NB4 (cell line): ENCODE measurements around the gene MAP3K12.

Experiments used
- DNase-seq: peaks from one replicate; pipeline ENCODE4 v3.0.0; 2010; ENCODE audit warnings: low read depth
- H3K4me3 ChIP-seq: one replicate; pipeline ENCODE4 v1.5.1; 2011; ENCODE audit warnings: mild to moderate bottlenecking, low read depth, low read length, moderate library complexity
- MYC ChIP-seq: IDR thresholded peaks from 2 replicates; pipeline ENCODE4 v1.6.1; 2011; ENCODE audit warnings: low read depth, low read length
- POLR2A ChIP-seq: IDR thresholded peaks from 2 replicates; pipeline ENCODE4 v1.6.1; 2011; ENCODE audit warnings: mild to moderate bottlenecking; ENCODE audit not compliant: insufficient read length; ENCODE audit errors: extremely low read depth
- TF ChIP-seq, protein P1 (sequence below): IDR thresholded peaks from 2 replicates; pipeline ENCODE4 v1.6.1; 2011; ENCODE audit warnings: low read depth, low read length
- TF ChIP-seq, protein P2 (sequence below): IDR thresholded peaks from one replicate; pipeline ENCODE4 v1.5.1; 2012; ENCODE audit warnings: low read depth, low read length

Gene MAP3K12

DNA sequence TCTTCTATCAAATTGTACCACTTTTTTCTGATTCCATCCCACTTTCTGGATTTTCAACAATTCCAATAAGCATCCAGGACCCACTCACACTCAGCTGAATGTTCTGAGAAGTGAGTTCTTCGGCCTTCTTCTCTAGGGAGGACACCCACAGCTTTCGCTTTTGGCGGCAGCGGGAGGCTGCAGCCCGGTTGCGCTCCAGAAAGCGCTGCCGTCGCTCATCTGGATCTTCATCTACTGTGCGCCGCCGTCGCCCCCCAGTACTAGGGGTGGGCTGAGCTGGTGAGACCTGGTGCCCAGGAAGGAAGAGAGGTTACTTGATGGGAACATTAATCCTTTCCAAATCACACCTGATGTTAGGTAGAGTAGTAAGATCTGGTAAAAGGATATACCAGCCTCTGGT lies 25.2 kb upstream of the MAP3K12 start:
- H3K4me3 ChIP-seq: no peak overlapping the region
- DNase-seq: no peak
- TF ChIP-seq, protein P1, sequence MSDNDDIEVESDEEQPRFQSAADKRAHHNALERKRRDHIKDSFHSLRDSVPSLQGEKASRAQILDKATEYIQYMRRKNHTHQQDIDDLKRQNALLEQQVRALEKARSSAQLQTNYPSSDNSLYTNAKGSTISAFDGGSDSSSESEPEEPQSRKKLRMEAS: no peak
- no peak for TF ChIP-seq POLR2A
- no peak for TF ChIP-seq MYC
- TF ChIP-seq, protein P2, sequence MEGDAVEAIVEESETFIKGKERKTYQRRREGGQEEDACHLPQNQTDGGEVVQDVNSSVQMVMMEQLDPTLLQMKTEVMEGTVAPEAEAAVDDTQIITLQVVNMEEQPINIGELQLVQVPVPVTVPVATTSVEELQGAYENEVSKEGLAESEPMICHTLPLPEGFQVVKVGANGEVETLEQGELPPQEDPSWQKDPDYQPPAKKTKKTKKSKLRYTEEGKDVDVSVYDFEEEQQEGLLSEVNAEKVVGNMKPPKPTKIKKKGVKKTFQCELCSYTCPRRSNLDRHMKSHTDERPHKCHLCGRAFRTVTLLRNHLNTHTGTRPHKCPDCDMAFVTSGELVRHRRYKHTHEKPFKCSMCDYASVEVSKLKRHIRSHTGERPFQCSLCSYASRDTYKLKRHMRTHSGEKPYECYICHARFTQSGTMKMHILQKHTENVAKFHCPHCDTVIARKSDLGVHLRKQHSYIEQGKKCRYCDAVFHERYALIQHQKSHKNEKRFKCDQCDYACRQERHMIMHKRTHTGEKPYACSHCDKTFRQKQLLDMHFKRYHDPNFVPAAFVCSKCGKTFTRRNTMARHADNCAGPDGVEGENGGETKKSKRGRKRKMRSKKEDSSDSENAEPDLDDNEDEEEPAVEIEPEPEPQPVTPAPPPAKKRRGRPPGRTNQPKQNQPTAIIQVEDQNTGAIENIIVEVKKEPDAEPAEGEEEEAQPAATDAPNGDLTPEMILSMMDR: no peak

DNA sequence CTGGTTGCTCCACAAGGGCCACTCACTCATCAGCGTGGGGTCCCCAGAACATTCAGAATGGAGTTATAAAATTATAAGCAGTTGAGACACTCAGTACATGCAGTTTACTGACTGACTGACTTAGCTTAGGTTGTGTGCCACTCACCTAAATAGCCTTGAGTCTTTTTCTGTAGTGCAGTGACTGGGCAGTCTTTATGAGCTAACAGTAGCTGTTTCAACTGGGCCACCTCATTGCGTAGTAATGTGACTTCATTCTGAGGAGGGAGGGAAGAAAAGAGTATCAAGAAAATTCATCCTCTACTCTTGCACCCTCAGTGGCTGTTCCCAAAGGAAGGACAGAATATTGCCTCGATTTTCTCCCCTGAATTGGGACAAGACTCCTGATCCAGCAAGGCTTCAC lies 23.9 kb upstream of the MAP3K12 start:
- TF ChIP-seq, protein P2: no peak
- TF ChIP-seq MYC (no peak), POLR2A (no peak)
- TF ChIP-seq, protein P1: no peak
- no peak for DNase-seq
- no peak overlapping the region for H3K4me3 ChIP-seq

DNA sequence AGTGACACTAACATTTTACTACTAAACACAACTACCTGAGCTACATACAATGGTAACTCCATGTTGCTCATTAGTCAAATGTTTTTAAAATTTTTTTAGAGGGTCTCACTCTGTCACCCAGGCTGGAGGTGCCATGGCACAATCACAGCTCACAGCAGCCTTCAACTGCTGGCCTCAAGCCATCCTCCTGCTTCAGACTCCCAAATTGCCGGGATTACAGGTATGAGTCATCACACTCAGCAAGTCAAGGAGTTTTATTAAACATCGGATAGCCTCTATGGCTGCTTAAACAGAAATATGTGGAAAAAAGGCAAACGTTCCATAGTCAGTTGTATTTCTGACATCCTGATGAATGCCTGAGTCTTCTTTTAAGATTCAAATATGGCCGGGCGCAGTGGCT lies 19.1 kb upstream of the MAP3K12 start:
- no peak for DNase-seq
- TF ChIP-seq, protein P2: no peak
- TF ChIP-seq, protein P1: no peak
- TF ChIP-seq MYC (no peak), POLR2A (no peak)
- no peak overlapping the region for H3K4me3 ChIP-seq

DNA sequence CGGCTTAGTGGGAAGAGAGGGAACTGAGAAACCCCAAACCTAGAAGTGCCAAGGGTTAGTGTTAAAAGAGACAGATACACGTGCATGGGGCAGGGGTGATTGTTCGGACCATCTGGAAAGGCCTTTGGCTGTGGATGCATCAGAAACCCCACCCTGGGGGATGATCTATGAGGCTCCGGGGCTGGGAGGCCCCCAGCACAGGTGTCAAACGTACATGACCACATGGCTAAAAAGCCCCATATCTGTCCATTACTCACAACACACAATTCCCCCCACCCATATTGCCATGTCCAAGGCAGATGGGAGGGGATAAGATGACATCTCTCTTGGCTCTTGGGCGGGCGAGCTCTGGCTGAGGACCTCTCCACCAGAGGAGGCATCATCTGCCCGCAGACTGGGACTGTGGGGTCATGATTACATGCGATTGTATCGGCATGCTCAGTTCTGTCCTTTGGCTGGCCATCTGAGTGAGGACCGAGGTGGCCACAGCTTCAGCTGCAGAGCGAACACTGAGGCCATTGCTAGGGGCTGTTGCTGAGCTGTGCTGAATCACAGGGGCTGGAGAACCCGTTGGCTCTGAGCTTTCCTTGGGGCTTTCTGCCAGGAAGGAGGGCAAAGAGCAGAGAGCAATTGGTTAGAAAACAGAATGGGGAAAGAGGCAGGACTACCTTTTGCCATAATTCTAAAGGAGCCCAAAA lies 17.6 kb upstream of the MAP3K12 start:
- TF ChIP-seq, protein P2: no peak
- TF ChIP-seq POLR2A (no peak), MYC (no peak)
- TF ChIP-seq, protein P1: no peak
- DNase-seq: no peak
- no peak overlapping the region for H3K4me3 ChIP-seq

DNA sequence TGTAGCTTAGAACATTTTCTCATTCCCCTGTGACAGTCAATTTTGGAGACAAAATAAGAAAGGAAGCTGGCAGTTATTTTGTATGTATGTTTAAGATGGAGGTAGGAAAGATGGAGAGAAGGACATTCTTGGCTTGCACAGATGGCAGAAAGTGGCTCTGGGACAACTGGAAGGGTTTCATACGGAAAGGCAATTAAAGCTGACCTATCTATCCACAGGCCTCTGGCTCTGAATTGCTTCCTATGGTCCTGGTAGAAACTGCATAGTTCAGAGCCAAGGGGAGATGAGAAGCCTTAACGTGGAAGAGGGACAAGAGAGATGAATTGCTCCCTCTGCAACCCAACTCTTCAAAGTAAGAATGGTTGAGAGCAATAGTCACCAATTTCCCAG lies 16.0 kb upstream of the MAP3K12 start:
- no peak for DNase-seq
- H3K4me3 ChIP-seq: no peak overlapping the region
- TF ChIP-seq, protein P2: no peak
- no peak for TF ChIP-seq POLR2A
- no peak for TF ChIP-seq MYC
- TF ChIP-seq, protein P1: no peak
